Testis (tissue), 3 donors: Measurements from ENCODE around the gene UBALD1. TPM values are rescaled to one million over a fixed set of nuclear protein-coding genes. Genes with fewer than 3 reads are reported as not detected.
A peak's percentile ranks its signal among the peaks of the same experiment; 100 is the strongest.

Source experiments
- DNase-seq: peaks from one replicate; pipeline ENCODE4 v3.0.0-alpha.2; 2019
- H3K27ac ChIP-seq, 2 donors: fragments of 200-600 bp; sonication (generic); one replicate each; pipeline ENCODE4 v1.5.1; 2019
- H3K27me3 ChIP-seq: fragments of 200-600 bp; sonication (generic); one replicate; pipeline ENCODE4 v1.5.1; 2019
- H3K36me3 ChIP-seq: fragments of 200-600 bp; sonication (generic); one replicate; pipeline ENCODE4 v1.5.1; 2017; ENCODE audit warnings: low read depth; ENCODE audit errors: missing control alignments
- H3K4me1 ChIP-seq: fragments of 200-600 bp; sonication (generic); one replicate; pipeline ENCODE4 v1.5.1; 2019
- H3K4me3 ChIP-seq, 2 donors: fragments of 200-600 bp; sonication (generic); one replicate each; pipeline ENCODE4 v1.5.1; 2017 to 2019
- H3K9me3 ChIP-seq: fragments of 200-600 bp; sonication (generic); one replicate; pipeline ENCODE4 v1.5.1; 2017
- CTCF ChIP-seq, 3 experiments: fragments of 450-650 bp in 2 of 3; fragments of 200-600 bp in 1 of 3; sonication (generic) in 1 of 3; IDR thresholded peaks; one replicate each; pipeline ENCODE4 v1.5.1; 2016 to 2019; ENCODE audit warnings: antibody characterized with exemption in 3 of 3, mild to moderate bottlenecking in 2 of 3, moderate library complexity in 1 of 3
- POLR2A ChIP-seq: fragments of 450-650 bp; IDR thresholded peaks from one replicate; pipeline ENCODE4 v1.6.1; 2017; ENCODE audit warnings: antibody characterized with exemption, mild to moderate bottlenecking, moderate library complexity
- WGBS, 2 donors: methylation state at CpG; one replicate each; pipeline ENCODE4 v1.1.5; 2018; 5-methylcytosine and 5-hydroxymethylcytosine counted together
- intact Hi-C: fragments of 100-400 bp; cut with DNase I; formaldehyde crosslinking; loops from one replicate; pipeline ENCODE4 v1.15.1; 2023; ENCODE audit warnings: low total_unique reads
- polyA plus RNA-seq: library from polyadenylated mRNA; stranded (reverse); fragments of 350-450 nt; fragmentation: Illumina TruSeq; extraction: RNeasy Lipid Tissue Mini Kit (QIAGEN cat#74804); gene quantifications from one replicate; pipeline ENCODE4 v1.2.3, GENCODE V29; 2014; ENCODE audit warnings: low read depth, low replicate concordance; ENCODE audit not compliant: insufficient read depth
- total RNA-seq, 2 donors: library from RNA; depleted of rRNA; stranded (reverse); fragments of >200 nt; gene quantifications; one replicate each; pipeline ENCODE4 v1.2.3, GENCODE V29; 2016

UBALD1 gene
- total and polyA plus RNA-seq, 3 donors from 2014 or later, result 15.9 to 33.3 (median 25.0) TPM

- intact Hi-C loops, result no loop called here
- no peaks in the 10 kb centered on the region for H3K36me3 ChIP-seq
- H3K9me3 ChIP-seq, result no peaks in the 10 kb centered on the region
- H3K27ac ChIP-seq, result no peak overlapping the region
- DNase-seq, result no peak
- H3K27me3 ChIP-seq, result no peaks in the 10 kb centered on the region
- peaks cover 5% of the 10 kb centered on the region for H3K4me1 ChIP-seq
- 92 to 93% methylated on average over 19 to 20 of the region's 20 CpGs for WGBS, 2 donors
- no peak overlapping the region for H3K4me3 ChIP-seq
- no peak for TF ChIP-seq CTCF (IDR thresholded peaks at IDR 0.05)
- TF ChIP-seq POLR2A, result no peak
Observed at GRCh38 chr16:4633910-4634635, 19.4 kb upstream of the UBALD1 start.

- no peaks in the 10 kb centered on the region for H3K36me3 ChIP-seq
- no peak for TF ChIP-seq CTCF (IDR thresholded peaks at IDR 0.05)
- no peak for TF ChIP-seq POLR2A
- peaks cover 4% of the 10 kb centered on the region for H3K4me1 ChIP-seq
- no peak overlapping the region for H3K27ac ChIP-seq
- no peak for DNase-seq
- 96 to 100% methylated on average over 1 of the region's 1 CpG for WGBS, 2 donors
- H3K9me3 ChIP-seq, result no peaks in the 10 kb centered on the region
- no peak overlapping the region for H3K4me3 ChIP-seq
- intact Hi-C loops, result no loop called here
- no peaks in the 10 kb centered on the region for H3K27me3 ChIP-seq
Observed at GRCh38 chr16:4631444-4631843, 16.8 kb upstream of the UBALD1 start.

- WGBS, 2 donors, result 90 to 91% methylated on average over 9 of the region's 9 CpGs
- Histone ChIP-seq H3K4me1 (peaks cover 14% of the 10 kb centered on the region), H3K27ac (no peak overlapping the region), H3K9me3 (no peaks in the 10 kb centered on the region), H3K4me3 (no peak overlapping the region), H3K36me3 (no peaks in the 10 kb centered on the region), H3K27me3 (no peaks in the 10 kb centered on the region)
- intact Hi-C loops, result no loop called here
- no peak for DNase-seq
- no peak for TF ChIP-seq POLR2A
- TF ChIP-seq CTCF (IDR thresholded peaks at IDR 0.05), result no peak
Observed at GRCh38 chr16:4628283-4628682, 13.6 kb upstream of the UBALD1 start.

GRCh38 chr16:4626396-4626795, 11.7 kb upstream of the UBALD1 start:
- H3K4me3 ChIP-seq, result no peak overlapping the region

More at GRCh38 chr16:4626396-4626795, 11.7 kb upstream of the UBALD1 start:
- Histone ChIP-seq H3K36me3 (no peaks in the 10 kb centered on the region), H3K9me3 (no peaks in the 10 kb centered on the region), H3K27me3 (no peaks in the 10 kb centered on the region), H3K4me1 (peaks cover 14% of the 10 kb centered on the region), H3K27ac (peak overlapping the region; percentile 85 to 97)
- WGBS, 2 donors, result 48 to 61% methylated on average over 6 of the region's 6 CpGs
- intact Hi-C loops, result no loop called here
- DNase-seq, result no peak
- no peak for TF ChIP-seq CTCF (IDR thresholded peaks at IDR 0.05)
- no peak for TF ChIP-seq POLR2A
